ENCODE results near the gene PRPSAP1.

The PRPSAP1 gene

GRCh38 chr17:76384987-76385891 is 31.5 kb upstream of the PRPSAP1 start:
- DNase-seq (ENCODE audit: low spot score) (peak; percentile 88), ATAC-seq (ENCODE audit: low read depth) (peak; percentile 4; the same call in 2 of the 3 replicates)
- Histone ChIP-seq H3K4me3 (ENCODE audit: severe bottlenecking) (peak overlapping the region; percentile 49), H3K36me3 (ENCODE audit: low read depth) (peaks cover 13% of the 10 kb centered on the region), H3K27me3 (ENCODE audit: insufficient read depth, poor library complexity, severe bottlenecking) (no peaks in the 10 kb centered on the region), H3K9me3 (ENCODE audit: severe bottlenecking) (no peaks in the 10 kb centered on the region), H3K27ac (ENCODE audit: poor library complexity, severe bottlenecking) (peak overlapping the region; percentile 84), H3K4me1 (ENCODE audit: insufficient read depth, poor library complexity, severe bottlenecking) (no peaks in the 10 kb centered on the region)
- no peak for TF ChIP-seq CTCF (IDR thresholded peaks at IDR 0.05; ENCODE audit: poor library complexity, severe bottlenecking)

- peak; percentile 81 for DNase-seq (ENCODE audit: low spot score)
- Histone ChIP-seq H3K9me3 (ENCODE audit: severe bottlenecking) (no peaks in the 10 kb centered on the region), H3K4me1 (ENCODE audit: insufficient read depth, poor library complexity, severe bottlenecking) (no peaks in the 10 kb centered on the region)
Measured at GRCh38 chr17:76384222-76384986, 30.7 kb upstream of the PRPSAP1 start, which contains the start of gene SPHK1. Gene SPHK1, plus strand, starts transcription at chr17:76384609. Its CDS starts 1,036 bp downstream, at chr17:76385645.

DNA sequence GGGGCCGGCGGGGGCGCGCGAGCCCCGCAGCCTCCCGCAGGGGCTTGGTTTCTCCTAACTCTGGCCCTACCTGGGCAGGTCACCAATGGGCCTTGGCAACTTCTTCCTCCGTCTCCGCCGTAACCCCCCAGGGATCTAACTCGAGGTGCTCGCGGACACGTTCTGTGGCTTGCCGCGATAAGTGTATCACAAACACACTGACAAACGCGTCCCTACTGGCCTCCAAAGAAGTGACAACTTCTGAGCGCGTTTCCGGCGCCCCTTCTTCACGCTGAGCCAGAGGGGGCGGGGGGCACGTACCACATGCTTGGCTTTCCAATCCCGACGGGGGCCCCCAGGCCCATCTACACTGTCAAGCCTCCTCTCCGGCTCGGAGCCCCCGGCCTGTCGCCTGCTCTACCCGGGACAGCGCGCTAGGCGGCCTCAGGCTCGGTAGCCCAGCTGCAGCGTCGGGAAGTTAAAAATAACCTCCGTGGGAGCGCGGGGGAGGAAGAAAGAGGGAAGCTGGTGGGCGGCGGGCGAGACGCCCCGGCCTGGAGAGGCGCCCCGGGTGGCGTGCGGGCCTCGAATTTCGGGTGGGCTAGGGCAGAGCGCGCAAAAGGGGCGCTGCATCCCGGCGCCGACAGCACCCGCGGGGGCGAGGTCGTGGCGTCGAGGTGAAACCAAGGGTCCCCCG is 30.0 kb upstream of the PRPSAP1 start:
- Histone ChIP-seq H3K36me3 (ENCODE audit: low read depth) (peaks cover 13% of the 10 kb centered on the region), H3K27me3 (ENCODE audit: insufficient read depth, poor library complexity, severe bottlenecking) (no peaks in the 10 kb centered on the region), H3K27ac (ENCODE audit: poor library complexity, severe bottlenecking) (peak overlapping the region; percentile 84), H3K4me1 (ENCODE audit: insufficient read depth, poor library complexity, severe bottlenecking) (no peaks in the 10 kb centered on the region), H3K9me3 (ENCODE audit: severe bottlenecking) (no peaks in the 10 kb centered on the region), H3K4me3 (ENCODE audit: severe bottlenecking) (peak overlapping the region; percentile 49)
- TF ChIP-seq CTCF (IDR thresholded peaks at IDR 0.05; ENCODE audit: poor library complexity, severe bottlenecking), result no peak
- ATAC-seq (ENCODE audit: low read depth) (0 out of 3 replicates have a peak, but pooled peaks have one; percentile 5), DNase-seq (ENCODE audit: low spot score) (peak; percentile 74)

More at GRCh38 chr17:76384222-76384986, 30.7 kb upstream of the PRPSAP1 start, which contains the start of gene SPHK1:
- Histone ChIP-seq H3K27me3 (ENCODE audit: insufficient read depth, poor library complexity, severe bottlenecking) (no peaks in the 10 kb centered on the region), H3K4me3 (ENCODE audit: severe bottlenecking) (peak within 1 kb of the TSS; percentile 49), H3K27ac (ENCODE audit: poor library complexity, severe bottlenecking) (peak within 1 kb of the TSS; percentile 84), H3K36me3 (ENCODE audit: low read depth) (peaks cover 13% of the 10 kb centered on the region)
- no peak for TF ChIP-seq CTCF (IDR thresholded peaks at IDR 0.05; ENCODE audit: poor library complexity, severe bottlenecking)
- ATAC-seq (ENCODE audit: low read depth), result peak; percentile 60

- Histone ChIP-seq H3K9me3 (ENCODE audit: severe bottlenecking) (no peaks in the 10 kb centered on the region), H3K27me3 (ENCODE audit: insufficient read depth, poor library complexity, severe bottlenecking) (no peaks in the 10 kb centered on the region), H3K36me3 (ENCODE audit: low read depth) (peaks cover 13% of the 10 kb centered on the region), H3K27ac (ENCODE audit: poor library complexity, severe bottlenecking) (peak overlapping the region; percentile 84), H3K4me1 (ENCODE audit: insufficient read depth, poor library complexity, severe bottlenecking) (no peaks in the 10 kb centered on the region), H3K4me3 (ENCODE audit: severe bottlenecking) (peak overlapping the region; percentile 49)
- DNase-seq (ENCODE audit: low spot score) (peak; percentile 81), ATAC-seq (ENCODE audit: low read depth) (peak; percentile 51)
- TF ChIP-seq CTCF (IDR thresholded peaks at IDR 0.05; ENCODE audit: poor library complexity, severe bottlenecking), result no peak
Measured at GRCh38 chr17:76382803-76383545, 29.3 kb upstream of the PRPSAP1 start.
